ENCODE results near the gene ELP4. TPM values are rescaled to one million over a fixed set of nuclear protein-coding genes. Genes with fewer than 3 reads are reported as not detected.

Gene ELP4
- total RNA-seq, 1 experiment from 2014 or later = 21.4 TPM

DNA sequence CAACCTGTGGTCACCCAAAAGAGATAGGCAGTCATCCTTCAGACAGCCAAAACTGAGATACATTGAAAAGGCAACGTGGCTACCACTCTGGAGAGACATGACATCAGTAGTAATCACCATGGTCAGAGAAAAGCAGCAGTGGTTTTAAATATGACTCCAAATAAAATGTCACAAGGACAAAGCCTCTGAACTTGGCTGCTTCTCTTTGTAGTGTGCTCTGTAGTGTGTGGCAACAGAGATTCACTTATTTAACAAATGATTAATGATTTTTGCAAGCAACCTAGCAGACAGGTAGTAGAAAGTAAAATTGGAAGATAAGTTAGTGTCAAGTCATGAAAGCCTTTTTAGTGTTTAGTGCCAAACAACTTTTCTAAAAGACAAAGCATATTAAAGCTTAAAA lies 238.0 kb downstream of the ELP4 start:
- Histone ChIP-seq H4K20me1 (ENCODE audit: insufficient read depth) (no peaks in the 10 kb centered on the region), H3K9me3 (ENCODE audit: control insufficient read depth in 1 of 2, insufficient read depth in 1 of 2, low read depth in 1 of 2, low read length in 2 of 2) (no peaks in the 10 kb centered on the region), H3K36me3 (ENCODE audit: control insufficient read depth in 1 of 2, insufficient read depth in 2 of 2, low read length in 2 of 2) (no peaks in the 10 kb centered on the region), H3K9ac (ENCODE audit: low read length) (no peak overlapping the region), H3K4me1 (ENCODE audit: control insufficient read depth in 1 of 2, insufficient read depth in 2 of 2, low read length in 2 of 2) (no peaks in the 10 kb centered on the region), H3K9me2 (ENCODE audit: insufficient read depth) (no peaks in the 10 kb centered on the region), H3K4me3 (replicated peaks in 1 of 2; ENCODE audit: low read depth in 1 of 2, low read length in 2 of 2) (no peak overlapping the region), H3K4me2 (ENCODE audit: low read length) (no peak overlapping the region), H3K27me3 (ENCODE audit: insufficient read depth, low read length) (no peaks in the 10 kb centered on the region), H3K79me2 (ENCODE audit: insufficient read depth, low read length) (no peaks in the 10 kb centered on the region), H2AFZ (ENCODE audit: low read depth, low read length, poor library complexity, severe bottlenecking) (no peak overlapping the region), H3K27ac (ENCODE audit: low read depth, low read length) (no peak overlapping the region)
- no peak for DNase-seq (ENCODE audit: low read depth, low spot score)
- no TSS peak for BruUV-seq (replicated peaks)
- ChIA-PET POLR2A (no interaction called here), RAD21 (ENCODE audit: low non-redundant PET in 1 of 2, low total read pairs in 2 of 2, uncharacterized antibody in 2 of 2, unreplicated experiment in 2 of 2) (no interaction called here), CTCF (no interaction called here)
- no peak for ATAC-seq
- TF ChIP-seq SRF (IDR thresholded peaks at IDR 0.05; ENCODE audit: low read depth) (no peak), TCF7L2 (IDR thresholded peaks at IDR 0.05; ENCODE audit: borderline replicate concordance, extremely low read depth, insufficient read depth, insufficient read length) (no peak), MAX (IDR thresholded peaks at IDR 0.05) (no peak), RAD21 (IDR thresholded peaks at IDR 0.05; ENCODE audit: low read depth) (no peak), SIN3A (IDR thresholded peaks at IDR 0.05; ENCODE audit: low read depth) (no peak), FOSL1 (IDR thresholded peaks at IDR 0.05; ENCODE audit: low read depth) (no peak), SP1 (IDR thresholded peaks at IDR 0.05; ENCODE audit: low read depth) (no peak), EGR1 (IDR thresholded peaks at IDR 0.05; ENCODE audit: low read depth) (no peak), CBX3 (IDR thresholded peaks at IDR 0.05; ENCODE audit: low read depth) (no peak), CEBPB (IDR thresholded peaks at IDR 0.05; ENCODE audit: low read depth) (no peak), EZH2phosphoT487 (IDR thresholded peaks at IDR 0.05; ENCODE audit: borderline replicate concordance) (no peak), POLR2AphosphoS5 (IDR thresholded peaks at IDR 0.05; ENCODE audit: low read depth, low read length) (no peak), REST (IDR thresholded peaks at IDR 0.05; ENCODE audit: low read depth) (no peak)
- TF ChIP-seq, protein P1, sequence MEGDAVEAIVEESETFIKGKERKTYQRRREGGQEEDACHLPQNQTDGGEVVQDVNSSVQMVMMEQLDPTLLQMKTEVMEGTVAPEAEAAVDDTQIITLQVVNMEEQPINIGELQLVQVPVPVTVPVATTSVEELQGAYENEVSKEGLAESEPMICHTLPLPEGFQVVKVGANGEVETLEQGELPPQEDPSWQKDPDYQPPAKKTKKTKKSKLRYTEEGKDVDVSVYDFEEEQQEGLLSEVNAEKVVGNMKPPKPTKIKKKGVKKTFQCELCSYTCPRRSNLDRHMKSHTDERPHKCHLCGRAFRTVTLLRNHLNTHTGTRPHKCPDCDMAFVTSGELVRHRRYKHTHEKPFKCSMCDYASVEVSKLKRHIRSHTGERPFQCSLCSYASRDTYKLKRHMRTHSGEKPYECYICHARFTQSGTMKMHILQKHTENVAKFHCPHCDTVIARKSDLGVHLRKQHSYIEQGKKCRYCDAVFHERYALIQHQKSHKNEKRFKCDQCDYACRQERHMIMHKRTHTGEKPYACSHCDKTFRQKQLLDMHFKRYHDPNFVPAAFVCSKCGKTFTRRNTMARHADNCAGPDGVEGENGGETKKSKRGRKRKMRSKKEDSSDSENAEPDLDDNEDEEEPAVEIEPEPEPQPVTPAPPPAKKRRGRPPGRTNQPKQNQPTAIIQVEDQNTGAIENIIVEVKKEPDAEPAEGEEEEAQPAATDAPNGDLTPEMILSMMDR (IDR thresholded peaks at IDR 0.05 in 2 of 3, conservative IDR thresholded peaks at IDR 0.05 in 1 of 3; ENCODE audit: borderline replicate concordance in 1 of 3, insufficient read depth in 1 of 3, low read depth in 2 of 3, low read length in 2 of 3) = no peak
- intact Hi-C loops (cut with micrococcal nuclease) = no loop called here

All from HCT116 (cell line).